Measurements from ENCODE around the gene KIF21A.

KIF21A gene

DNA sequence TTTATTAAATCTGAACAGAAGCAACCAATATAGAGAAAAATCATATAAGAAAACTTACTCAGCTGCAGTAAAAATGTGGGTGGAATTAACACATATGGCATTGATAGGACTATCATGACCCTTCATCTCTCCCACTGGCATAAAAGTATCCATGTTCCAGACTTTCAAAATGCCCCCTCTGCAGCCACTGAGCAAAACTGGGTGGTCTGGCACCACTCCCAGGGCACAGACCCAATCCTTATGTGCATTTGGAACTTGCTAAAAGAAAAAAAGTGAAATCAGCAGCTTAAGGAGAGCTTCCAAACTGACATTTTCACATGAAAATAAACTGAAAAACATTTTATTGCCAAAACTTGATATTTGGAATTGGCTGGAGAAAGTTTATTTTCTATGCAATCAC is 141.5 kb downstream of the KIF21A start:
- no peak overlapping the region for H2AFZ ChIP-seq (ENCODE audit: low read length)
- H3K4me3 ChIP-seq (ENCODE audit: low read length in 2 of 2): no peak overlapping the region
- H3K14ac ChIP-seq (ENCODE audit: low read length): no peak overlapping the region
- H3K79me1 ChIP-seq (ENCODE audit: low read depth, low read length): no peaks in the 10 kb centered on the region
- H3K9me3 ChIP-seq (replicated peaks in 1 of 2; ENCODE audit: control insufficient read depth in 2 of 2, insufficient read depth in 1 of 2, low read depth in 1 of 2, low read length in 2 of 2): peaks cover 2 to 7% of the 10 kb centered on the region in 2 donors
- no peak overlapping the region for H4K8ac ChIP-seq (ENCODE audit: low read depth, low read length)
- no peak overlapping the region for H2BK15ac ChIP-seq (ENCODE audit: low read length)
- no peak overlapping the region for H2BK12ac ChIP-seq (ENCODE audit: low read length)
- H3K36me3 ChIP-seq (replicated peaks in 1 of 2; ENCODE audit: control insufficient read depth in 2 of 2, insufficient read depth in 2 of 2, low read length in 2 of 2): peaks cover 0 to 92% of the 10 kb centered on the region in 2 donors
- no peak overlapping the region for H4K91ac ChIP-seq (ENCODE audit: low read depth, low read length, poor library complexity)
- no peak overlapping the region for H3K18ac ChIP-seq (ENCODE audit: low read length)
- H3K27ac ChIP-seq (replicated peaks; ENCODE audit: low read length): no peak overlapping the region
- no peak overlapping the region for H2BK5ac ChIP-seq (ENCODE audit: low read length)
- H3K4me1 ChIP-seq (ENCODE audit: control insufficient read depth in 2 of 2, insufficient read depth in 1 of 2, low read depth in 1 of 2, low read length in 2 of 2): no peaks in the 10 kb centered on the region
- H2BK120ac ChIP-seq (ENCODE audit: low read depth, low read length): no peak overlapping the region
- no peak for DNase-seq (ENCODE audit: low spot score)
- H3K4me2 ChIP-seq (ENCODE audit: insufficient read depth, low read length, poor library complexity, severe bottlenecking): no peak overlapping the region
- no peak overlapping the region for H2AK5ac ChIP-seq (ENCODE audit: low read depth, low read length)
- no peak overlapping the region for H3K23ac ChIP-seq (ENCODE audit: low read depth, low read length, poor library complexity)
- no peak overlapping the region for H3K4ac ChIP-seq (ENCODE audit: low read length)
- H3K27me3 ChIP-seq (ENCODE audit: control insufficient read depth in 3 of 3, insufficient read depth in 3 of 3, low read depth in 1 of 3, low read length in 3 of 3): no peaks in the 10 kb centered on the region
- H3K9ac ChIP-seq (ENCODE audit: low read depth, low read length, poor library complexity): no peak overlapping the region

DNA sequence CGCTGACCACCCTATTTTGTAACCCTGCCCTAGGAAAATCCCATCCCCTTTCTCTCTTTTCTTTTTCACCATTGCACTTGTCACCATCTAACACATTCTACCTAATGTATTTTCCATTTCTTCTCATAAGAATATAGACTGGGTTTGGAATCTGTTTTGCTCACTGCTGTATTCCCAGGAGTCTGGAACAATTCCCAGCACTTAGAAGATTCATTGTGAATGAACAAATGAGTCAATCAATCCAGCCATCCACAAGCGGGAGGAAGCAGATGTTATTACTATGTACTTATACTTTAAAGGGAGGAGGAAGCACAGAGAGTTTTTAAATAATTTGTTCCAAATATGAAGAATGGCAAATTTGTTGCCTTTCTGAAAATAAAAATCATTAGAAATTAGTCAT is 142.1 kb downstream of the KIF21A start:
- WGBS, 2 donors (ENCODE audit: extremely low coverage in 2 of 2, insufficient read length in 2 of 2, insufficient replicate concordance in 1 of 2): no CpG with 5 or more reads among the region's 2 CpGs
- no peak for DNase-seq (ENCODE audit: low spot score)
- no peaks in the 10 kb centered on the region for H3K27me3 ChIP-seq (ENCODE audit: control insufficient read depth in 3 of 3, insufficient read depth in 3 of 3, low read depth in 1 of 3, low read length in 3 of 3)
- peaks cover 0 to 88% of the 10 kb centered on the region in 2 donors for H3K36me3 ChIP-seq (replicated peaks in 1 of 2; ENCODE audit: control insufficient read depth in 2 of 2, insufficient read depth in 2 of 2, low read length in 2 of 2)
- H2BK15ac ChIP-seq (ENCODE audit: low read length): no peak overlapping the region
- no peak overlapping the region for H2BK120ac ChIP-seq (ENCODE audit: low read depth, low read length)
- H3K4me1 ChIP-seq (ENCODE audit: control insufficient read depth in 2 of 2, insufficient read depth in 1 of 2, low read depth in 1 of 2, low read length in 2 of 2): no peaks in the 10 kb centered on the region
- no peak overlapping the region for H3K4ac ChIP-seq (ENCODE audit: low read length)
- H3K79me1 ChIP-seq (ENCODE audit: low read depth, low read length): no peaks in the 10 kb centered on the region
- no peak overlapping the region for H3K18ac ChIP-seq (ENCODE audit: low read length)
- no peak overlapping the region for H4K91ac ChIP-seq (ENCODE audit: low read depth, low read length, poor library complexity)
- H3K27ac ChIP-seq (replicated peaks; ENCODE audit: low read length): no peak overlapping the region
- peaks cover 2 to 7% of the 10 kb centered on the region in 2 donors for H3K9me3 ChIP-seq (replicated peaks in 1 of 2; ENCODE audit: control insufficient read depth in 2 of 2, insufficient read depth in 1 of 2, low read depth in 1 of 2, low read length in 2 of 2)
- no peak overlapping the region for H2BK5ac ChIP-seq (ENCODE audit: low read length)
- no peak overlapping the region for H3K23ac ChIP-seq (ENCODE audit: low read depth, low read length, poor library complexity)
- no peak overlapping the region for H3K4me2 ChIP-seq (ENCODE audit: insufficient read depth, low read length, poor library complexity, severe bottlenecking)
- no peak overlapping the region for H4K8ac ChIP-seq (ENCODE audit: low read depth, low read length)
- no peak overlapping the region for H2BK12ac ChIP-seq (ENCODE audit: low read length)
- no peak overlapping the region for H3K9ac ChIP-seq (ENCODE audit: low read depth, low read length, poor library complexity)
- H2AK5ac ChIP-seq (ENCODE audit: low read depth, low read length): no peak overlapping the region
- no peak overlapping the region for H2AFZ ChIP-seq (ENCODE audit: low read length)
- H3K4me3 ChIP-seq (ENCODE audit: low read length in 2 of 2): no peak overlapping the region
- no peak overlapping the region for H3K14ac ChIP-seq (ENCODE audit: low read length)

DNA sequence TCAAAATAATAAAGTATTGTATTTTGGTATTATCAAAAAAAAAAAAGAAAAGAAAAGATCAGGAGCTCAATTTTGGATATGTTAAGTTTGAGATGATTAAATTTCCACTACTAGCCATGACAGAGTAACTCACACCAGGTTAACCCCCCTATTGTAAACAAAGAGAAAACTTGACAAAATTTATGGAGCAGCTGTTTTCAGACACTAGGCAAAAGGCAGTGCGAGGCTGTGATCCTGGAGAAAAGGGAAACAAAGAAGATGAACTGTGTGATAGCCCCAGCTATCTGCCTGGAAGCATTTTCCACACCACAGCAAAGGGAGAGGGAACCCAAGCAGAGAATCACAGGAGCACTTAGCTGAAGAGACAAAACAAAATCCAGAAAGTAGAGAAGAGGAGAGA is 145.0 kb downstream of the KIF21A start:
- Histone ChIP-seq H3K23ac (ENCODE audit: low read depth, low read length, poor library complexity) (no peak overlapping the region), H2BK120ac (ENCODE audit: low read depth, low read length) (no peak overlapping the region), H2AK5ac (ENCODE audit: low read depth, low read length) (no peak overlapping the region), H3K14ac (ENCODE audit: low read length) (no peak overlapping the region), H3K9ac (ENCODE audit: low read depth, low read length, poor library complexity) (no peak overlapping the region), H3K4me3 (ENCODE audit: low read length in 2 of 2) (no peak overlapping the region), H2AFZ (ENCODE audit: low read length) (no peak overlapping the region), H3K27me3 (ENCODE audit: control insufficient read depth in 3 of 3, insufficient read depth in 3 of 3, low read depth in 1 of 3, low read length in 3 of 3) (no peaks in the 10 kb centered on the region), H2BK5ac (ENCODE audit: low read length) (no peak overlapping the region), H3K4me1 (ENCODE audit: control insufficient read depth in 2 of 2, insufficient read depth in 1 of 2, low read depth in 1 of 2, low read length in 2 of 2) (no peaks in the 10 kb centered on the region), H4K91ac (ENCODE audit: low read depth, low read length, poor library complexity) (no peak overlapping the region), H3K4me2 (ENCODE audit: insufficient read depth, low read length, poor library complexity, severe bottlenecking) (no peak overlapping the region), H3K4ac (ENCODE audit: low read length) (no peak overlapping the region), H3K79me1 (ENCODE audit: low read depth, low read length) (no peaks in the 10 kb centered on the region), H3K36me3 (replicated peaks in 1 of 2; ENCODE audit: control insufficient read depth in 2 of 2, insufficient read depth in 2 of 2, low read length in 2 of 2) (peaks cover 0 to 79% of the 10 kb centered on the region in 2 donors), H3K9me3 (replicated peaks in 1 of 2; ENCODE audit: control insufficient read depth in 2 of 2, insufficient read depth in 1 of 2, low read depth in 1 of 2, low read length in 2 of 2) (peaks cover 2 to 7% of the 10 kb centered on the region in 2 donors), H2BK12ac (ENCODE audit: low read length) (no peak overlapping the region), H4K8ac (ENCODE audit: low read depth, low read length) (no peak overlapping the region), H3K18ac (ENCODE audit: low read length) (no peak overlapping the region), H2BK15ac (ENCODE audit: low read length) (no peak overlapping the region), H3K27ac (replicated peaks; ENCODE audit: low read length) (no peak overlapping the region)
- DNase-seq (ENCODE audit: low spot score): no peak
- WGBS, 2 donors (ENCODE audit: extremely low coverage in 2 of 2, insufficient read length in 2 of 2, insufficient replicate concordance in 1 of 2): no CpG with 5 or more reads among the region's 1 CpG

DNA sequence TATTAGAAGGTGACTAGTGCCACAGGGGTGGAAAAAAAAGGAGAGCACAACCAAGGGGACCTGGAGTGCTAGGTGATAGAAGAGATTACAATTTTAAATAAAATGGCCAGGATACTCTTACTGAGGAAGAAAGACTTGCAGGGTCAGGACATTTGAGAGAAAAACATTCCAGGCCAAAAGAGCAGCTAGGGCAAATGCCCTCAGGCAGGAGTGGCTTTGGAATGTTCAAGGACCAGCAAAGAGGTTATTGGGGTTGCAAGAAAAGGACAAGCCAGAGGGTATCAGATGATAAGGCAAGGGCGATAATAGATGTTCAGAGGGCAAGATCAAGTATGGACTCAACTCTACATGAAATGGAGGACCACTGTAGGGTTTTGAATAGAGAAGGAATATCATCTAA is 146.4 kb downstream of the KIF21A start:
- Histone ChIP-seq H4K91ac (ENCODE audit: low read depth, low read length, poor library complexity) (no peak overlapping the region), H3K79me1 (ENCODE audit: low read depth, low read length) (no peaks in the 10 kb centered on the region), H3K27ac (replicated peaks; ENCODE audit: low read length) (no peak overlapping the region), H2BK120ac (ENCODE audit: low read depth, low read length) (no peak overlapping the region), H3K27me3 (ENCODE audit: control insufficient read depth in 3 of 3, insufficient read depth in 3 of 3, low read depth in 1 of 3, low read length in 3 of 3) (no peaks in the 10 kb centered on the region), H2BK15ac (ENCODE audit: low read length) (no peak overlapping the region), H2AFZ (ENCODE audit: low read length) (no peak overlapping the region), H3K9me3 (replicated peaks in 1 of 2; ENCODE audit: control insufficient read depth in 2 of 2, insufficient read depth in 1 of 2, low read depth in 1 of 2, low read length in 2 of 2) (peaks cover 2 to 7% of the 10 kb centered on the region in 2 donors), H3K4ac (ENCODE audit: low read length) (no peak overlapping the region), H3K4me2 (ENCODE audit: insufficient read depth, low read length, poor library complexity, severe bottlenecking) (no peak overlapping the region), H2BK5ac (ENCODE audit: low read length) (no peak overlapping the region), H4K8ac (ENCODE audit: low read depth, low read length) (no peak overlapping the region), H3K36me3 (replicated peaks in 1 of 2; ENCODE audit: control insufficient read depth in 2 of 2, insufficient read depth in 2 of 2, low read length in 2 of 2) (peaks cover 0 to 75% of the 10 kb centered on the region in 2 donors), H3K18ac (ENCODE audit: low read length) (no peak overlapping the region), H3K23ac (ENCODE audit: low read depth, low read length, poor library complexity) (no peak overlapping the region), H2AK5ac (ENCODE audit: low read depth, low read length) (no peak overlapping the region), H2BK12ac (ENCODE audit: low read length) (no peak overlapping the region), H3K4me1 (ENCODE audit: control insufficient read depth in 2 of 2, insufficient read depth in 1 of 2, low read depth in 1 of 2, low read length in 2 of 2) (no peaks in the 10 kb centered on the region), H3K4me3 (ENCODE audit: low read length in 2 of 2) (no peak overlapping the region), H3K14ac (ENCODE audit: low read length) (no peak overlapping the region), H3K9ac (ENCODE audit: low read depth, low read length, poor library complexity) (no peak overlapping the region)
- DNase-seq (ENCODE audit: low spot score): no peak
- WGBS, 2 donors (ENCODE audit: extremely low coverage in 2 of 2, insufficient read length in 2 of 2, insufficient replicate concordance in 1 of 2): no CpG with 5 or more reads among the region's 1 CpG
